EL (cell line): ENCODE data around the gene CDH13.
A peak's percentile ranks its signal among the peaks of the same experiment; 100 is the strongest.

Experiments
- DNase-seq: peaks from one replicate; pipeline ENCODE4 v3.0.0-alpha.2; 2016

CDH13 gene

DNA sequence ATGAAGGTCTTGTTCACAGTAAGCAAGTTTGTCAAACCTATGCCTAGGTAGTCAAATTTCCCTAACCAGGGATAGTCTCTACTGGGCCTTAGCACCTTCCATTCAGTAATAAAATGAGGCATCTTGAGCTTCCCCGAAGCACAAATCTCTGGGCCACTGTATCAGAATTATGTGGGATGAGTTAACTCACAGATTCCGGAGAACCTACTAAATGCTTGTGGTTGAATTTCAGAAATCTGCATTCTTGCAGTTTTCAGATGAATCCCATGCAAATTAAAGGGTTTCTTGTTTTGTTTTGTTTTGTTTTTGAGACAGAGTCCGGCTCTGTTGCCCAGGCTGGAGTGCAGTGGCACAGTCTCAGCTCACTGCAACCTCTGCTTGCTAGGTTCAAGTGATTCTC is 702.2 kb downstream of the CDH13 start:
- peak; percentile 43 for DNase-seq

DNA sequence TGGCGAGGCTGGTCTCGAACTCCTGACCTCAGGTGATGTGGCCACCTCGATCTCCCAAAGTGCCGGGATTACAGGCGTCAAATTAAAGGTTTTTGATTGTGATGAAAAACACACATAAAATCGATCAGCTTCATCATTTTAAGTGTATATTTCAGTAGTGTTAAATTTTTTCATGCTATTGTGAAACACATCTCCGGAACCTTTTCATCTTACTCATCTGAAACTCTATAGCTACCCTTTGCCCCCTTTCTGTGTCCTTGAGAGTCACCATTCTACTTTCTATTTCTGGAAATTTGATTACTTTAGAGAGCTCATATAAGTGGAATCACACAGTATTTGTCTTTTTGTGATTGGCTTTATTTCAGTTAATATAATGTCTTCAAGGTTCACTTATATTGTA is 702.7 kb downstream of the CDH13 start:
- DNase-seq: no peak

DNA sequence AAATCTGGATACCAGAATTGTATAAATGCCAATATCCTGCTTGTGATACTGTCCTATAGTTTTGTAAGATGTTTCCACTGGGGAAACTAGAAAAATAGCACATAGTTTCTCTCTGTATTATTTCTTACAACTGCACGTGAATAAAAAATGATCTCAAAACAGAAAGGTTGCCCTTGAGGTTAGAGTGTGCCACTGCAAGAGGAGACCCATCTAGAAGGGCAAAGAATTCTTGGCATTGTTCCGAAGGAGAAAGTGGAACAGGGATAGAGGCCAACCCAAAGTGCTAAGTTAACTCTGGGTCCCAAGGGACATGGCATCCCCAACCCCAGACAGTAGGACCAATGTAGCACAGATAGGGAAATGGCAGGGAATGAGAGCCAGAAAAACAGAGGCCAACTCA is 703.5 kb downstream of the CDH13 start:
- no peak for DNase-seq

DNA sequence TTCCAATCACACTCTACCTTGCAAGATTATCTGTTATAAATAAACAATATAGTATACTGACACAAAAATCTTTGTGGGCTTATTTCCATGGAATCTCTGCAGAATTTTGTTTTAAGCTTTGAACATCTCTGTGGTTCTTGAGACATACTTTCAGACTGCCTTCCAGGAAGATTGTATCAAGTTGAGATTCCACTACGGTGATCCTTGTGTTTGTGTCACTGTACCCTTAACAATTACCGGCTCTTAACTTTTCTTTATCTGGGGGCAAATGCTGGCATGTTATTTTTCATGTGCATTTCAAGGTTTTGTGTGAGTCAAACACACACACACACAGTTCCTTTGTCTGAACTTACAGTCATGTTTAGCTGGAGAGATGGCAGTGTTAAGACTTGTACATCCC is 708.3 kb downstream of the CDH13 start:
- no peak for DNase-seq

DNA sequence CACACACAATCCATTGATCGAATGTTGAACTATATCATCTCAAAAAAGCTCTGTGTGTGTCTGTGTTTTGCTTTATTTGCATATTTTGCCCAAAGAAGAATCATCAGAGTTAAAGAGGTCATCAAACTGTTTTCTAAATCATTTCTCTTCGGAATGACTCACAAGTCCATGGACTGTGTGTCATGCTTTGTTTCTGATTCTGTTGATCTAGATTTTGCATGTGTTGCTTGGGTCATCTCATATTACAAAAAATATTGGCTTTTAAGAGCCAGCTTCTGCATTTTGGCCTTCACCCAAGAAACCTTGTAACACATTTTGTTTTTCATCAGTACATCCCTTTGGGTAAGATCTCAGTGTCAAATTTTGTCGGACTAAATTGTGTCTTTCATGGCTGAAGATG is 709.8 kb downstream of the CDH13 start:
- peak; percentile 74 for DNase-seq

DNA sequence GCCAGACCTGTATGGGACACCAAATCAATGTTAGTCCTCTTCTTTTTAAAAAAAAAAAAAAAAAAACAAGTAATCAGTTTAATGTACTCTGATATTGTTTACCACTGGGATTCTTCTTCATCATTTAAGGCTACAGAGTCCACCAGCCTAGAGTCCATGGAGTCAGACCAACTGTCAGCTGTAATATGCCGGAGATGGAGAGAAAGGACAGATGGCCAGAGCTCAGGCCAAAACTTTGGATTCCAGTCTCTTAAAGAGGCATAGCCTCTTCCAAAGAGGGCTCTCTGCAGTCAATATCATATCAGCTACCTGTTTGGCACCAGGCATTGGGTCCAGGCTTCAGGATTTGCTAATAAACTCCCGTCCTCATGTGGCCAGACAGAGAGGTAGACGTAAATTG is 711.4 kb downstream of the CDH13 start:
- no peak for DNase-seq

DNA sequence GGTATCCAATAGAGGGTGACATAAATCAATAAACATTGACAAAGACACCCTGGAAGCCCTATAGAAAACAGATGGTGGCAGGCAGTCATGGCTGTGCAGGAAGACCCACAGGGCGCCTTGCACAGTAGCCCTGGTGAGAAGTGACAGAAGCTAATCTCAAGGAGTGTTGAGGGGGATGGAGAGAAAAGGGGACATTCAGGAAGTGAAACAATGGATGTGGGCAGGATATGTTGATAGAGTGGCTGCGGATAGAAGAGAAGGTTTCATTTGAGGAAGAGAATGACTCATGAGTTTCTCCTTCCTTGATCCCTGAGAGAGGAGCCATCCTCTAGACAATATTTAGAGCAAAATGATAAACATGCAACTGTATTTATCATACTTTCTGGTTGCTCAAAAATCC is 712.2 kb downstream of the CDH13 start:
- peak; percentile 40 for DNase-seq

DNA sequence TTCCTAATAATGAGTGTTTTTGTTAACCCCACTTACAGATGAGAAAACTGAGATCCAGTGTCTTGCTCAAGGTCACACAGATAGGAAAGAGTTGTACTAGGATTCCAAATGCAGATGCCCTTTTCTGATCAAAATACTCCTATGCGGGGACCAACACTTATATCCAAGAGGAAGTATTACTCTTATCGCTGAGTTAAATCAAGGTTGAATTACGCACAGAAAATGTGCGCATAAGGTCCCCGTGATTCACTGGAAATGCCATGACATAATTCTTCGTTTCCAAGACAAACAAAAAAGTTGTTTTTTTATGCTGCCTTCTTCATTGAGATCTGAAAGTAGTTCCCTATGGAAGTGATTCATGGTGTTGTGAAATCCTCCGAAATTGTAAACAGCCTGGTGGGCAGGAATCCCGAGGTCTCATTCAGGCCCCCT is 717.2 kb downstream of the CDH13 start:
- peak; percentile 95 for DNase-seq

DNA sequence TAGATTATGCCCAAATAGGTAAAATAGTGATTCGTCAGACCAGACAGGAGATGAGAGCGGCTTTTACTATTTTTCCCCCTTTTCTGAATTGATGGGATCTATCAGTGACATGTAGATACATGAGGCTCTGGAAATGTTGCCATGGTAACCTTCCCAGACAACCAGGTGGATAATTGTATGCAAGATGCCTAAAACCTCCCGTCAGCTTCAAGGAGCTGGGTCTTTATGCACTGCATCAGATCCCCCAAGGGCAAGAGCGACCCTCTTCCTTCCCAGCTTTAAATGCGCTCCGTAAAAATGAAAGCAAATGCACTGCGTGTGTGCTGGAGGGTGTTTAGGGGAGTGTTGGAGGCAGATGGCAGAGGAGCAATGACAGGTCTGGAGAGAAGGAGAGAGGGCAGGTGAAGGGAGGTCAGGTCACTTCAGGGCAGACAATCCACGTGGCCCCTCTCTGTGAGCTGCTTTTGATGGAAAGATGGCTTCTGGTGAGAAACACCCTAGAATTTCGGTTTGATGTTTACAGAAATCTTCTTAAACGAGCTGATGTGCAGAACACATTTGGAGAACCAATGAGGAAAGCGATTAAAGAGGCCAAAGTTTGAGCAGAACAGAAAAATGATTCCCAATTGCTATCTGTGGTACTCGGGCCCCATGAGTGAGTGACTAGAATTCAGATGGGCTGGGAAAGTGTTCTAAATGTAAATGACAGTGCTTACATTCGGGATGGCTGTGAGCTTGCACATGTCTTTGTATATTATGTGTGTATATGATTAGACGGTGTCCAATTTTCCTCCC is 719.3 kb downstream of the CDH13 start:
- DNase-seq: no peak

DNA sequence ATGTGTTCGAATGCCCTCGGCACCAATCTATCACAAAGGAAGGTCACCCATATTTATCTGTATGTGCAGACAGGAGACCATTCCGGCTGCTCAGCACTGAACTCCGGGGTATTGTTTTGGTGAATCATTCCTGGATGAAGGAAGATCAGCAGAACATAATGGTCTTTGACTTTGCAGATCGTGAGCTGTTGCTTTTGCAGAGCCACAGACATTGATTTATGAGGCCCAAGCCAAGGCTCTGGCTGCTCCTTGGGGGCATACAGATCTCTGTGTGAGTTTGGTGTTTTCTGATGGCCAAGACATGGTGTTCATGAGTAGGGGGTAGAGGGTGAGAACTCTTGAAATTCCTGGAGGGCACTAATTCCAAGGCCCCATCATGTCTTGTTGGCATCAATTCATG is 722.2 kb downstream of the CDH13 start:
- DNase-seq: peak; percentile 63

DNA sequence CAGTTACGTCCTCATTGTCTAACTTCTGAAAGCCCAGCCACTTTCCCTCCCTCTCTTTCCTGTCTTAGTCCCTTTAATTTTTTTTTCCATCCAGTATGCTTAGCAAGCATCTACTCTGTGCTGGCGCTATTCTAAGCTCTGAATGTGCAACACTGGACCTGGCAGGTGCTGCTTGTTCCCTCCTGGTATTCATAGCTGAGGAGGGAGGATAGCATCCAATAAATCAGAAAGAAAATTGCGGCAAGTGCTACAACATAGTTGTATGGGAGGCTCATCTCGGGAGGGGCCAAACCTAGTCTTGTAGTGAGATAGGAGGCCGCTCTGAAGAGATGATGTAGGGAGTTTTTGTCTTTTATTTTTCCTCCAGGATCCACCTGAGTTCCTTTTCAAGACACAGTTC is 723.7 kb downstream of the CDH13 start:
- DNase-seq: no peak

DNA sequence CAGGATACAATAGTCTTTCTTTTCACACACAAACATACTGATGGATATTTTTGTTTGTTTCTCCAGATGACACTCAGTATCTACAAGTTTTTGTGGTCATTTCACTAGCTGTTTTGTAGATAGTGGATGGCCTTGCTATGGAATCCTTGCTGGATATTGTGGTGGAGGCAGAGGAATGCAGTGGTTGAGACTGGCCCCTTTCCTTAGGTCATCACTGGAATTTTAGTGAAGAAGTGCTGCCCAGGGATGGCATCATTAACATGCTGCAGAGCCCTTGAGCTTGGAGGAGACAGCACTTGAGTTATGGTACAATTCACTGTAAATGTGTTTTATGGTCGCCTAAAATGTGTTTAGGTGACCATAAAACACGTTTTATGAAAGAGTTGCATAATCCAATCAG is 725.1 kb downstream of the CDH13 start:
- peak; percentile 71 for DNase-seq

DNA sequence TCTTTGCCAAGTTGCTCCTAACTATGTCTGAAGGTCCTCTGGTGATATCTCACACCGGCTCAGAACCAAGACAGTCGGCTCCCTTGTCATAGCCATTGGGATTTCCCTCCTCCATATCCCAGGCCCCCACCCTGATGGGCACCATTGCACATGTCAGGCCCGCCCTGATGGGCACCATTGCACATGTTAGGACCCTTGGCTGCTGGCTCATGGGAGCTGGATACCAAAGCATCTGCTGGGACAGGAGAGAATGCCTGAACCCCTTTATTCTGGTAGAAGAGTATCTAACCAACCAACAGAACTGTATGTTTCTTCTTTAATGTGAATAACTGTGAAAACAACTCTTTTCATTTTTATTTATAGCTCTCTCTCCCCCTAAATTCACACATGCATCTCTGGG is 726.5 kb downstream of the CDH13 start:
- no peak for DNase-seq

DNA sequence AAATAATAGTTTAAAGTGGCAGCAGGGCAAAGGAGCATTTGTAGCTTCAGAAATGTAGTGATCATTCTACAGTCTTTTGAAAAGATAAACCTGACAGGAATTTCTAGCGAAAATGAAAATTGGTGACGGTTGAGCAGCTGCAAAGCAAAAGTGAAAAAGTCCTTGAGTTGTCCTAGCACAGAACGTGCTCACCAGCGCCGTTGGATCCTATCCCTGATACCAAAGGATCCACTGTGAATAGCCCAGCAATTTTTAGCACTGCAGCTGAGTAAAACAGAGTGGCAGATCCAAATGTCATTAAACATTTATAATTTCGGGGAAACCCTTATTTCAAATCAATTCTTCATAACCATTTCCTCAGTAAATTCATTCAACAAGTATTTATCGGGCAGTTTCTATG is 727.2 kb downstream of the CDH13 start:
- DNase-seq: no peak

DNA sequence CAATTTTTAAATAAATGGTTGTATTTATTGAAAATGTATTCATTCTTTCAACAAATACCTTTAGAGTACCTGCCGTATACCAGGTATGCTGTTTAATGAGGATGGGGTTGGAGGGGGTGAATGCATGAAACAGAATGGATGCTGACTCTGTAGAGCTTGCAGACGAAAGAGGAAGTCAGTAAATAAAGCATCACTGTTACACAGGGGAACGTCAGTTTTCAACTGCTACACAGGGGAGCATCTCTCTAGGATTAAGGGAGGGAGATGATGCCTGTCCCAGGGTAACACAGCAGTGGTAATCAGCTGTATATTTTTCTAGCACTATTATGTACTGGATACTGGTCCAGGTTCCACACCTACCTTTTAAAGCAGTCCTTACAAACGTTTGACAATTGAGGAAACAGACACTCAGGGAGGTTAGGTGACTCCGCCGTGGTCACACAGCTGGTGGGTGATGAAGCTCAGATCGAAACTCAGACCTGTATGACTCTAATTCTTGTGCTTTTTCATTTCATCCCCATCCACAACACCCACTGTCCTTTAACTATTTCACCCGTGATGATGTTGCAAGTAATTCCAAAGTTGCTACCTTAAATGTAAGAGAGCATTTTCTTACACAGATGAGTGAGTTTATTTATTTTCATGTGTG is 728.9 kb downstream of the CDH13 start:
- no peak for DNase-seq

DNA sequence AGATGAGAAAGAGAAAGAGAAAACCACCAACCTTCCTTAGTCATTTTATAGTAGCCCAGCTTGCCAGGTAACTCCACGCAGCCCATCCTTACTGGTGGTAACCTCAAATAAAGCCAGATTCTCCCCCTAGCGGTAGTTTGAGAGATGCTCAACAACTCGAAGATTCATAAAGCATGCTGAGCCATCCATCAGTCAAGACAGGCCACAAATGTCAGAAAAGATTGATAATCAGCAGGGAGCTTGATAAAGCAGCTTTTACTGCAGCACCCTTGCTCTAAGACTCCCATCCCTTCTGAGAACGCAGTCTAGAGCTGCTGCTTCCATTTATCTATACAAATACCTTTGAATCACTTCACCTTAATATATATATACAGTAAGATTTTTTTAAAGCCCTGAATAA is 729.5 kb downstream of the CDH13 start:
- DNase-seq: peak; percentile 56

DNA sequence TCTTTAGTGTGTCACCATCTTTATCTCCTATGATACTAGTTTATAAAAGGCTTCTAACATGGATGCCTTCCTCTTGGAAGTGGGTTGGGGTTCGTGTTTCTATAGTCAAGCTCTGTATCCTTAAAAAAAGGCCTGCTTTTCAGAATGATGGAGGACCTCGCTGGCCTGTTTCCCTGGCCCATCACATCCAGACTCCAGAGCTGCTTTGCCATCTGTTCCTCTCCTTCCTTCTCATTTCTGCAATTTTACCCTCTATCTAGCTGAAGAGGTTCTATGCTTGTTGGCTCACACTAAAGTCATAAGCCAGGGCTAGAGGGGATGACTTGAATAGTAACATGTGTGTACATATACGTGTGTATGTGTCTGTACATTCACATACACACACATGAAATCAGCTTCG is 730.2 kb downstream of the CDH13 start:
- no peak for DNase-seq

DNA sequence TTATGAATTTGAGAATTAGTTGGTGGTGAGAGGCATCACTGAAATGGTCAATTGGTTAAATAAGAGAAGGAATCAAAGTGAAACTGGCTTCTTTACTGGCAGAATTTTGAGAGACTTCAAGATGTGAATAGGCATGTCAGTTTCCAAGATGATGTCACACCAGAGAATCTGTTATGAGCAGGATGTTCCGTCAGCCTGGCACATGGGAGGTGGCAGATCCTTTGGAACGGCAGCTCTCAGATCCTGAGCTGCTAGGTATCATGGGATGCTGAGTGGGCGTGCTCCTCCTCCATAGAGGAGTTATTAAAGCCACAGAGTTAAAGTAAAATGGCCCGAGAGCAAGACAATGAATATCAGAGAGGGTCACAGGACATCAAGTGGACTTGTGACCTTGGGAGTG is 736.8 kb downstream of the CDH13 start:
- DNase-seq: no peak

DNA sequence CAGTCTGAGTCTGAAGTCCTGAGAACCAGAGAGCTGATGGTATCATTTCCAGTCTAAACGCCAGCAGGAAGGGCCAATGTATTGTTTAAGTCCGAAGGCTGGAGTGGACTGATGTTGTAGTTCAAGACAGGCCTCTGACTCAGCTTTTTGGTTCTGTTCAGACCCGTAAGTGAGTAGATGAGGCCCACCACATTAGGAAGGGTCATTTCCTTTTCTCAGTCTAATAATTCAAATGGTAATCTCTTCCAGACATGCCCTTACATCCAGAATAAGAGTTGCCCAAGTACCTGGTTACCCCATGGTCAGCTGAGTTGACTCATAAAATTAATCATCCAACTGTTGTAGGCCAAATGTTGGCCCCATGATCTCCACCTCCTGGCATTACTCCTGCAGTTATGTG is 738.4 kb downstream of the CDH13 start:
- DNase-seq: peak; percentile 45

DNA sequence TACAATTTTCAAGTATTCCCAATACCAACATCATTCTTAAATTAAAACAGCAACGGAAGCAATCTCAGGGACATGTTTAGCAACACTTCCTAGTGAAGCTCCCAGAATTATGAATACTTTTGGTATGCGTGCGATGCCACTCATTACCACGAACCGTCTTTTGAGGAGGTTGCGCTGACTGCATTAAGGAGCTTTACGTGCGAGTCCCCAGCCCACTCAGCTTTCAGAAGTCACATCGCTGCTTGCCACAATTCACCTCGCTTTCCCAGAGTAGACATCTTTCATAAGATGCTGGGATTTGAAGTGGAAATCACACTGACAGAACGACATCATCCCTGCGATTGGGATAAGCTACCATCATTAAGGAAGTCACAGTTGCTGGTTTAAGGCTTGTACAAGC is 739.5 kb downstream of the CDH13 start:
- peak; percentile 14 for DNase-seq

DNA sequence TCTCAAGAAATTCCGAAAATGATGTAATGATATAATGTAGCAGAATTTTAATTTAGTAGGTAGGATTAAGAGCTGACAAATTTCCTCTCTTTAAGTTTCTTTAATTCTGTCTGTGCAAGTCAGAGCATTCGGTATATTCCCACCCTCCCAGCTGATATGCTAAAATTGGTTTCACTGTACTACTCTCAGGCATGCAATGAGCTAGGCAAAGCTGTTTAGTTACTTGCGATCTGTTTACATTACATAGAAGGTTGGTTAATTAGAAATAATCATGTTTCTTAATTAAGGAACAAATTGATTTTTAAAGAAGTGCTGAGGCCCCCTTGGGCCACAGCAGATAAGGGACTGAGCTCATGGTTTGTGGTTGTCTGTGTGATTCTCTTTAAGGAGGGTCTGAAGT is 748.2 kb downstream of the CDH13 start:
- no peak for DNase-seq

DNA sequence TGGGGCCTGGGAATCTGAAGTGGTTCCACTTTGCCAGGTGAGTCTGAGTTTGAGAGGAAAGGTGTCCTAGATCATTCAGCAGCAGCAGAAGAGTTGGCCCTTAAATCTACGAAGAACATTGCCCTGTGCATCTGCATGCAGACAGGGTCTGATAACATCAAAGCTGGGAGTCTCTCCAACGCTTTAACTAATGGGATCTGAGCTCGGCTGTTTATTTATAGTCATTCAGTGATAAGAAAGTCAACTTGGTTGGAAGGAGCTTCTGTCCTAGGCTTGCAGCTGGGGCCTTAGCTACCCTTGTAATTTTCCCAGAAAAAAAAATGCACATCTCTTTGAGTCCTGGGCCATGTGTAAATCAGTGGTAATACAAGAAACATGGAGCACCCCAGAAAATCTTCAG is 763.0 kb downstream of the CDH13 start:
- no peak for DNase-seq

DNA sequence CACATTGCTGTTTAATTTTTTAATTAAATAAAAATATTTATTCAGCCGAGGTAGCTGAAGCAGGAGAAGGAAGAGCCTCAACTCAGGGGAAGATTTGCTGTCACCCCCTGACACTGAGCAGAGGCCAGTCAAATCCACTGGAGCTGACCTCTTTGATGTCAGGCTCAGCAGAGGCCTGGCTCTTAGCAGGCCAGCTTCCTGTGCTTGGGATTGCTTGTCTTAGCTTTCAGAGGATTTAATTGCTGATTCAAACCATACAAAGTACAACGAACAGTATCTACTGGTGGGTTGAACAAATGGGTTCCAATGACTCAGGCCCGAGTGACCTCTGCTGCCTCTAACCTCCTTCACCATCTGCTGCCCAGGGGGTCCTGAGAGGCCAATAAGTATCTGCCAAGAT is 764.0 kb downstream of the CDH13 start:
- no peak for DNase-seq

DNA sequence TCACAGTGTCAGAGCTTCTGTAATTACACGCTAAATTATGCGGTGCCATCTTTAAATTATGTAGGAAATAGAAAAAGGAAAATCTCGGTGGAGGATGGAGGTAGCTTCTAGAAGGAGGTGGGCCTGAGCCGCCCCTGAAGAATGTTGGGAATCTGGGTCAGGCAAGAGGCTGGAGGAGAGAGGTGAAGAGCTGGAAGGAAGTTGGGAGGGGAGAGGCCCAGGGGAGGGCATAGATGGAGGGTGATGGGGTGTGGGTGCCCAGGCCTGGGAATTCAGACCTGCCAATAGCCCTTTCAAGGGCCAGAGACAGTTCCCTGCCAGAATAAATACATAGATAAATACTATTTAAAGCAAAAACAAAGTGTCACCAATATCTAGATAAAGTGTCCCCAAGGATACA is 766.0 kb downstream of the CDH13 start:
- DNase-seq: peak; percentile 39
